ENCODE data around the gene TENT5D.
A peak's percentile ranks its signal among the peaks of the same experiment; 100 is the strongest.

The TENT5D gene

GRCh38 chrX:80423000-80423399, 2.8 kb downstream of the TENT5D start:
- no peaks in the 10 kb centered on the region for H3K79me2 ChIP-seq (ENCODE audit: insufficient read depth, low read length)
- H3K4me3 ChIP-seq (ENCODE audit: low read depth in 1 of 2, low read length in 2 of 2): no peak overlapping the region
- ATAC-seq (ENCODE audit: insufficient read depth, low read depth) (no peak), DNase-seq (no peak)
- H3K4me1 ChIP-seq (ENCODE audit: insufficient read depth, low read length): no peaks in the 10 kb centered on the region
- no peak overlapping the region for H3K9ac ChIP-seq (ENCODE audit: low read depth, low read length)
- no peaks in the 10 kb centered on the region for H3K27me3 ChIP-seq (ENCODE audit: insufficient read depth, low read length, poor library complexity)
- H4K20me1 ChIP-seq (ENCODE audit: insufficient read depth, low read length): no peaks in the 10 kb centered on the region
- H3K4me2 ChIP-seq (ENCODE audit: insufficient read depth, low read length): no peak overlapping the region
- H3K27ac ChIP-seq (ENCODE audit: low read length): no peak overlapping the region
- H3K9me3 ChIP-seq (ENCODE audit: insufficient read depth, low read length, severe bottlenecking): no peaks in the 10 kb centered on the region
- TF ChIP-seq EZH2 (IDR thresholded peaks at IDR 0.05; ENCODE audit: borderline replicate concordance, low read depth, low read length, severe bottlenecking): no peak
- no peak for TF ChIP-seq CTCF (IDR thresholded peaks at IDR 0.05; ENCODE audit: borderline replicate concordance, extremely low read depth, low read length, poor library complexity, severe bottlenecking)
- no peak overlapping the region for H2AFZ ChIP-seq (ENCODE audit: low read depth, low read length)
- no peaks in the 10 kb centered on the region for H3K36me3 ChIP-seq (ENCODE audit: insufficient read depth, low read length)

GRCh38 chrX:80423744-80424143, 3.5 kb downstream of the TENT5D start:
- Histone ChIP-seq H3K4me1 (ENCODE audit: insufficient read depth, low read length) (no peaks in the 10 kb centered on the region), H3K36me3 (ENCODE audit: insufficient read depth, low read length) (no peaks in the 10 kb centered on the region), H3K4me3 (ENCODE audit: low read depth in 1 of 2, low read length in 2 of 2) (no peak overlapping the region), H3K27me3 (ENCODE audit: insufficient read depth, low read length, poor library complexity) (no peaks in the 10 kb centered on the region), H2AFZ (ENCODE audit: low read depth, low read length) (no peak overlapping the region), H3K27ac (ENCODE audit: low read length) (no peak overlapping the region), H3K4me2 (ENCODE audit: insufficient read depth, low read length) (no peak overlapping the region), H4K20me1 (ENCODE audit: insufficient read depth, low read length) (no peaks in the 10 kb centered on the region), H3K79me2 (ENCODE audit: insufficient read depth, low read length) (no peaks in the 10 kb centered on the region), H3K9me3 (ENCODE audit: insufficient read depth, low read length, severe bottlenecking) (no peaks in the 10 kb centered on the region), H3K9ac (ENCODE audit: low read depth, low read length) (no peak overlapping the region)
- no peak for ATAC-seq (ENCODE audit: insufficient read depth, low read depth)
- no peak for DNase-seq
- no peak for TF ChIP-seq CTCF (IDR thresholded peaks at IDR 0.05; ENCODE audit: borderline replicate concordance, extremely low read depth, low read length, poor library complexity, severe bottlenecking)
- TF ChIP-seq EZH2 (IDR thresholded peaks at IDR 0.05; ENCODE audit: borderline replicate concordance, low read depth, low read length, severe bottlenecking): no peak

GRCh38 chrX:80430826-80431504, 10.7 kb downstream of the TENT5D start:
- no peak for ATAC-seq (ENCODE audit: insufficient read depth, low read depth)
- Histone ChIP-seq H3K27ac (ENCODE audit: low read length) (no peak overlapping the region), H3K79me2 (ENCODE audit: insufficient read depth, low read length) (no peaks in the 10 kb centered on the region), H3K9ac (ENCODE audit: low read depth, low read length) (no peak overlapping the region), H3K4me1 (ENCODE audit: insufficient read depth, low read length) (no peaks in the 10 kb centered on the region), H2AFZ (ENCODE audit: low read depth, low read length) (no peak overlapping the region), H3K9me3 (ENCODE audit: insufficient read depth, low read length, severe bottlenecking) (no peaks in the 10 kb centered on the region), H3K4me2 (ENCODE audit: insufficient read depth, low read length) (no peak overlapping the region), H4K20me1 (ENCODE audit: insufficient read depth, low read length) (no peaks in the 10 kb centered on the region), H3K36me3 (ENCODE audit: insufficient read depth, low read length) (no peaks in the 10 kb centered on the region), H3K4me3 (ENCODE audit: low read depth in 1 of 2, low read length in 2 of 2) (no peak overlapping the region), H3K27me3 (ENCODE audit: insufficient read depth, low read length, poor library complexity) (no peaks in the 10 kb centered on the region)
- no peak for DNase-seq
- TF ChIP-seq EZH2 (IDR thresholded peaks at IDR 0.05; ENCODE audit: borderline replicate concordance, low read depth, low read length, severe bottlenecking) (no peak), CTCF (IDR thresholded peaks at IDR 0.05; ENCODE audit: borderline replicate concordance, extremely low read depth, low read length, poor library complexity, severe bottlenecking) (peak; percentile 36)
